Astrocyte of the spinal cord (primary cell): ENCODE results near the gene CNTNAP5.
A peak's percentile ranks its signal among the peaks of the same experiment; 100 is the strongest.

Experiments used
- DNase-seq: peaks from one replicate; pipeline ENCODE4 v3.0.0; 2011; ENCODE audit warnings: low read depth, low spot score
- H3K4me3 ChIP-seq: 2 replicates; pipeline ENCODE4 v1.5.1; 2011; ENCODE audit warnings: low read depth, mild to moderate bottlenecking, low read length, moderate library complexity
- in situ Hi-C: cut with HindIII; loops from 2 replicates; pipeline ENCODE4 v1.10.0; 2017; ENCODE audit warnings: low sequenced_read_pairs
- TF ChIP-seq, protein P1 (sequence below): IDR thresholded peaks from 2 replicates; pipeline ENCODE4 v1.5.1; 2012; ENCODE audit warnings: low read depth, mild to moderate bottlenecking, low read length, inconsistent platforms

CNTNAP5 gene

DNA sequence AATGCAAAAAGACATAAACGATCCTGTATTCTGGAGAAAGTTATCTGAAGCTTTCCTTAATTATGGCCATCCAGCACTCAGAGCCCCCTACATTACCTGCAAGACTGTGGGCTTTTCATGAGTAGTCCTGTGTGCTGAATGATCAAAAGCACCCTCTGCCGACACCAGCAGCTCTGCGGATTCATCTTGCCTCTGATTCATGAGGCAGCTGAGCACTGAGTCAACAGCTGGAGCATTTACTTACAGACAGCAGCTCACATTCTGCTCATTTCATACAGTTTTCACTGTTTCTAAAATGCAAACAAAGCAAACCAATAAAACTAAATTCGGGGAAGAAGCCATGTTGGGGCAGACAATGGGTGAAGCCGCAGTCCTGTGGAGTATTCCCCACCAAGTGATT lies 886.5 kb downstream of the CNTNAP5 start:
- no peak overlapping the region for H3K4me3 ChIP-seq
- in situ Hi-C loops: no loop called here
- TF ChIP-seq, protein P1, sequence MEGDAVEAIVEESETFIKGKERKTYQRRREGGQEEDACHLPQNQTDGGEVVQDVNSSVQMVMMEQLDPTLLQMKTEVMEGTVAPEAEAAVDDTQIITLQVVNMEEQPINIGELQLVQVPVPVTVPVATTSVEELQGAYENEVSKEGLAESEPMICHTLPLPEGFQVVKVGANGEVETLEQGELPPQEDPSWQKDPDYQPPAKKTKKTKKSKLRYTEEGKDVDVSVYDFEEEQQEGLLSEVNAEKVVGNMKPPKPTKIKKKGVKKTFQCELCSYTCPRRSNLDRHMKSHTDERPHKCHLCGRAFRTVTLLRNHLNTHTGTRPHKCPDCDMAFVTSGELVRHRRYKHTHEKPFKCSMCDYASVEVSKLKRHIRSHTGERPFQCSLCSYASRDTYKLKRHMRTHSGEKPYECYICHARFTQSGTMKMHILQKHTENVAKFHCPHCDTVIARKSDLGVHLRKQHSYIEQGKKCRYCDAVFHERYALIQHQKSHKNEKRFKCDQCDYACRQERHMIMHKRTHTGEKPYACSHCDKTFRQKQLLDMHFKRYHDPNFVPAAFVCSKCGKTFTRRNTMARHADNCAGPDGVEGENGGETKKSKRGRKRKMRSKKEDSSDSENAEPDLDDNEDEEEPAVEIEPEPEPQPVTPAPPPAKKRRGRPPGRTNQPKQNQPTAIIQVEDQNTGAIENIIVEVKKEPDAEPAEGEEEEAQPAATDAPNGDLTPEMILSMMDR: no peak
- DNase-seq: peak; percentile 19

GRCh38 chr2:124913868-124914267 lies 888.8 kb downstream of the CNTNAP5 start:
- TF ChIP-seq, protein P1: no peak
- no peak overlapping the region for H3K4me3 ChIP-seq
- DNase-seq: no peak
- in situ Hi-C loops: no loop called here

DNA sequence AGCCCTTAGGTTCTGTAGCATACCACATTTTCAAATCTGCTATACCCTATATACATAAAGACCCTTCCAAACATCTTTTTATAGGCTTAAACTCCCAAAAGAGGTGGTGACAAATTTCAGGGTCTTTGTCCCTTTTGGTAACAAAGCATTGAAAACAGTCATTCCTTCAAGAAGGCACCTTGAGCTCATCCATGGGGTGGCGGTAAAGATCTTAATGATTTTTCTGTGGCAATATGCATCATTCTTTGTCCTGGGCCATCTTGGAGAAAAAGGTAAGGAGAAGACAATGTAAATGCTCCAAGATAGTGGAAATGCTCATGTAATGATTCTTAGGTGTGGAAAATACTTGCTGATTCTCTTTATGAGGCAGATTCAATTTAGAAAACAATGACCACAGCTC lies 890.5 kb downstream of the CNTNAP5 start:
- in situ Hi-C loops: no loop called here
- TF ChIP-seq, protein P1: no peak
- no peak overlapping the region for H3K4me3 ChIP-seq
- DNase-seq: no peak

DNA sequence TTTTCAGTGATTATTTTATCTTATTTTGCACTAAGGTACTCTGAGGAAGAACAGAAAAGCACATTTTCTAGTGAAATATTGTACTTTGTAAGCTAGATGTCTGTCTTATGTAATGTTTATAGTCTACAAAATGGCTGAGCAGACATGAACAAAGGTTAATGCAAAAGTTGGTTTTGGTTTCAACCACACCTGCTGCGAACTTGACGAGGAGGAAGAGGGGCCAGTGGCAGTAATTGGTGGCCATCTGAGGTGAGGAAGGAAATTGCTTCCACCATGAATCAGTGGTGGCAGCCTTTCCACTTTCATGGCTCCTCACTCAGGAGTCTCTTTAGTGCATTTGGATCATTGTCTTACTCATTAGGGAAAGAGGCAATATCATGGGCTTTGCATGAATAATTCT lies 894.2 kb downstream of the CNTNAP5 start:
- H3K4me3 ChIP-seq: no peak overlapping the region
- no peak for DNase-seq
- TF ChIP-seq, protein P1: no peak
- in situ Hi-C loops: no loop called here

DNA sequence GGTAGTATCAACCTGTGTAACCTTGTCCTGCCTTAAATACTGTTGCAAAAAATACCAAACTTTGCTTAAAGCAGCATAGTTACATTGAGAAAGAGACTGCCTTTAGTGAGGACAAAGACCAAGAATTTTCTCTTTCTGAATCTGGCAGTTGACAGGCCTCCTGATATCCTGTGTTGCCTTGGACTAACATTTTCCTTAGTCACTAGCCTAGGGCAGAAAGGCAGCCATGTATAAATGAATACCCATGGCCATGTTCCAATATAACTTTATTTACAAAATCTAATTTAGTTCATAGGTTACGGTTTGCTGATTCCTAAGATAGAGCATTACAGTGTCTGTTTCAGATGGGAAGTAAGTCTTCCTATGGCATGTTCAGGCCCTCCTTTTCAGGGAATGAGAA lies 895.4 kb downstream of the CNTNAP5 start:
- no peak for DNase-seq
- H3K4me3 ChIP-seq: no peak overlapping the region
- TF ChIP-seq, protein P1: no peak
- in situ Hi-C loops: no loop called here

GRCh38 chr2:124921191-124921590 lies 896.1 kb downstream of the CNTNAP5 start:
- in situ Hi-C loops: no loop called here
- no peak for DNase-seq
- no peak overlapping the region for H3K4me3 ChIP-seq
- TF ChIP-seq, protein P1: no peak

DNA sequence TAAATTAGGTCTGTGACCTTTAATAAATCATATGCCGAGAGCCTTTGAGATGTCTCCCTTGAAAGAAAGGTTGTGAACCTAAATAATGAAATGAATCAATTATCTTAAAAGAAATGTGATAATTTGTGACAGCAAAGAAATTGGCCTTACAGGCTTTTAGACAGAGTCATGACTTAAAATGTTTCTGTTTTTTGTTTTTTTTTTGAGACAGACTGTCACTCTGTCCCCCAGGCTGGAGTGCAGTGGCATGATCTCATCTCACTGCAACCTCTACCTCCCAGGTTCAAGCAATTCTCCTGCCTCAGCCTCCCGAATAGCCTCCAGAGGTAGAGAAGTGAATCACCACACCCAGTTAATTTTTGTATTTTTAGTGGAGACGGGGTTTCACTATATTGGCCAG lies 898.0 kb downstream of the CNTNAP5 start:
- DNase-seq: no peak
- H3K4me3 ChIP-seq: no peak overlapping the region
- in situ Hi-C loops: no loop called here
- TF ChIP-seq, protein P1: no peak
